Peyer's patch (tissue), 4 donors: ENCODE measurements around the gene RERE.

Experiments used
- POLR2A ChIP-seq, 2 donors: fragments of 450-650 bp; IDR thresholded peaks; one replicate each; pipeline ENCODE4 v1.5.1; 2017; ENCODE audit warnings: antibody characterized with exemption in 2 of 2, mild to moderate bottlenecking in 2 of 2, moderate library complexity in 2 of 2
- TF ChIP-seq, protein P1 (sequence below), 6 experiments: fragments of 450-650 bp in 4 of 6; fragments of 200-600 bp in 2 of 6; sonication (generic) in 1 of 6; IDR thresholded peaks; one replicate each; pipeline ENCODE4 v1.5.1; 2017 to 2019; ENCODE audit warnings: antibody characterized with exemption in 6 of 6, mild to moderate bottlenecking in 3 of 6, moderate library complexity in 1 of 6

DNA sequence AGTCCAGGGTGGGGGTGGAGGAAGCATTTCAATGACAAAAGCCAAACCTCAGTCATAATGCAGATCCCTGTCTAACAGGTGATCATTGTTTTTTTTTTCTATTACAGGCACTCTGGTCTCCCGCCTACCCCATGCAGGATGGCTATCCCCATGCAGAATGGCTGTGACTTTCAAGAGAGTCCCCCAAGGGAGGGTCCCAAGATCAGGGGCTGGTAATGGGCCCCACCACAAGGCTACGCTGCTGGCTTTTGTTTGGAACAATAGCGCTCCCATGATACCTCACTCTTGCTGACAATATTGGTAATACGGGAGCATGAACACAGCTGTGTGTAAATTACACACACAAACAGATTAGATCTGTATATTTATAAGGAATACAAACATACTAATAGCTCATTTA, 380.1 kb downstream of the RERE start:
- TF ChIP-seq, protein P1, sequence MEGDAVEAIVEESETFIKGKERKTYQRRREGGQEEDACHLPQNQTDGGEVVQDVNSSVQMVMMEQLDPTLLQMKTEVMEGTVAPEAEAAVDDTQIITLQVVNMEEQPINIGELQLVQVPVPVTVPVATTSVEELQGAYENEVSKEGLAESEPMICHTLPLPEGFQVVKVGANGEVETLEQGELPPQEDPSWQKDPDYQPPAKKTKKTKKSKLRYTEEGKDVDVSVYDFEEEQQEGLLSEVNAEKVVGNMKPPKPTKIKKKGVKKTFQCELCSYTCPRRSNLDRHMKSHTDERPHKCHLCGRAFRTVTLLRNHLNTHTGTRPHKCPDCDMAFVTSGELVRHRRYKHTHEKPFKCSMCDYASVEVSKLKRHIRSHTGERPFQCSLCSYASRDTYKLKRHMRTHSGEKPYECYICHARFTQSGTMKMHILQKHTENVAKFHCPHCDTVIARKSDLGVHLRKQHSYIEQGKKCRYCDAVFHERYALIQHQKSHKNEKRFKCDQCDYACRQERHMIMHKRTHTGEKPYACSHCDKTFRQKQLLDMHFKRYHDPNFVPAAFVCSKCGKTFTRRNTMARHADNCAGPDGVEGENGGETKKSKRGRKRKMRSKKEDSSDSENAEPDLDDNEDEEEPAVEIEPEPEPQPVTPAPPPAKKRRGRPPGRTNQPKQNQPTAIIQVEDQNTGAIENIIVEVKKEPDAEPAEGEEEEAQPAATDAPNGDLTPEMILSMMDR (IDR thresholded peaks at IDR 0.05) = no peak
- TF ChIP-seq POLR2A (IDR thresholded peaks at IDR 0.05) = no peak
